Mesendoderm (in vitro differentiated cells): ENCODE results near the gene HNRNPF.
A peak's percentile ranks its signal among the peaks of the same experiment; 100 is the strongest.

Experiments
- DNase-seq: peaks from one replicate; pipeline ENCODE4 v3.0.0; 2013
- H2AK5ac ChIP-seq: 2 replicates; pipeline ENCODE4 v1.6.1; 2013; ENCODE audit warnings: low read length, inconsistent platforms
- H2BK120ac ChIP-seq: 2 replicates; pipeline ENCODE4 v1.6.1; 2013; ENCODE audit warnings: low read depth, mild to moderate bottlenecking, low read length, moderate library complexity, mixed read lengths
- H2BK15ac ChIP-seq: replicated peaks from 2 replicates; pipeline ENCODE4 v1.6.1; 2013; ENCODE audit warnings: low read depth, mild to moderate bottlenecking, moderate library complexity
- H2BK5ac ChIP-seq: 2 replicates; pipeline ENCODE4 v1.6.1; 2013; ENCODE audit warnings: low read length, inconsistent platforms
- H3K18ac ChIP-seq: 2 replicates; pipeline ENCODE4 v1.6.1; 2013; ENCODE audit warnings: mild to moderate bottlenecking, low read length, mixed read lengths
- H3K23ac ChIP-seq: one replicate; pipeline ENCODE4 v1.6.1; 2013; ENCODE audit warnings: low read length
- H3K27ac ChIP-seq: 2 replicates; pipeline ENCODE4 v1.5.1; 2013; ENCODE audit warnings: low read depth, mild to moderate bottlenecking, inconsistent platforms, low read length, moderate library complexity
- H3K27me3 ChIP-seq: 2 replicates; pipeline ENCODE4 v1.6.1; 2013; ENCODE audit warnings: low read length, control low read depth, mild to moderate bottlenecking, inconsistent platforms; ENCODE audit not compliant: insufficient read depth, poor library complexity
- H3K36me3 ChIP-seq: 2 replicates; pipeline ENCODE4 v1.6.1; 2013; ENCODE audit warnings: low read length, inconsistent platforms; ENCODE audit not compliant: control insufficient read depth, insufficient read depth
- H3K4ac ChIP-seq: one replicate; pipeline ENCODE4 v1.6.1; 2013; ENCODE audit warnings: low read depth, mild to moderate bottlenecking, low read length, moderate library complexity
- H3K4me1 ChIP-seq: 2 replicates; pipeline ENCODE4 v1.6.1; 2013; ENCODE audit warnings: low read depth, low read length, inconsistent platforms; ENCODE audit not compliant: control insufficient read depth
- H3K4me2 ChIP-seq: 2 replicates; pipeline ENCODE4 v1.6.1; 2013; ENCODE audit warnings: low read length
- H3K4me3 ChIP-seq: 2 replicates; pipeline ENCODE4 v1.5.1; 2013; ENCODE audit warnings: mild to moderate bottlenecking, low read length
- H3K56ac ChIP-seq: one replicate; pipeline ENCODE4 v1.6.1; 2013; ENCODE audit warnings: low read length
- H3K79me1 ChIP-seq: 2 replicates; pipeline ENCODE4 v1.6.1; 2013; ENCODE audit warnings: low read length, inconsistent platforms
- H3K79me2 ChIP-seq: 2 replicates; pipeline ENCODE4 v1.6.1; 2013; ENCODE audit warnings: mild to moderate bottlenecking, low read length; ENCODE audit not compliant: control insufficient read depth, insufficient read depth
- H3K9ac ChIP-seq: 2 replicates; pipeline ENCODE4 v1.6.1; 2013; ENCODE audit warnings: low read length, inconsistent platforms
- H4K5ac ChIP-seq: one replicate; pipeline ENCODE4 v1.6.1; 2013; ENCODE audit warnings: low read length
- H4K8ac ChIP-seq: one replicate; pipeline ENCODE4 v1.6.1; 2013; ENCODE audit warnings: low read depth, mild to moderate bottlenecking, control low read depth, low read length, moderate library complexity
- WGBS: extraction: QIAGEN DNeasy Blood & Tissue Kit; methylation state at CpG from one replicate; pipeline ENCODE4 v1.1.7; 2013; ENCODE audit warnings: low lambda C conversion rate, missing lambda C conversion rate; ENCODE audit not compliant: insufficient coverage; ENCODE audit errors: extremely low coverage; 5-methylcytosine and 5-hydroxymethylcytosine counted together

Gene HNRNPF

GRCh38 chr10:43409385-43410109 is 561 bp upstream of the HNRNPF start:
- Histone ChIP-seq H2BK120ac (no peak overlapping the region), H3K4me2 (peak overlapping the region; percentile 24), H3K4me3 (peak overlapping the region; percentile 29), H3K56ac (peak overlapping the region; percentile 91), H3K18ac (peak overlapping the region; percentile 62), H3K27me3 (no peaks in the 10 kb centered on the region), H4K5ac (no peak overlapping the region), H3K4ac (peak overlapping the region; percentile 41), H3K4me1 (peaks cover 2% of the 10 kb centered on the region), H2AK5ac (no peak overlapping the region), H3K36me3 (no peaks in the 10 kb centered on the region), H3K79me2 (peaks cover 39% of the 10 kb centered on the region), H3K23ac (no peak overlapping the region), H3K79me1 (no peaks in the 10 kb centered on the region), H4K8ac (no peak overlapping the region), H3K27ac (peak overlapping the region; percentile 10), H2BK15ac (no peak overlapping the region), H2BK5ac (peak overlapping the region; percentile 73), H3K9ac (peak overlapping the region; percentile 86)
- WGBS = no CpG with 5 or more reads among the region's 46 CpGs
- no peak for DNase-seq

DNA sequence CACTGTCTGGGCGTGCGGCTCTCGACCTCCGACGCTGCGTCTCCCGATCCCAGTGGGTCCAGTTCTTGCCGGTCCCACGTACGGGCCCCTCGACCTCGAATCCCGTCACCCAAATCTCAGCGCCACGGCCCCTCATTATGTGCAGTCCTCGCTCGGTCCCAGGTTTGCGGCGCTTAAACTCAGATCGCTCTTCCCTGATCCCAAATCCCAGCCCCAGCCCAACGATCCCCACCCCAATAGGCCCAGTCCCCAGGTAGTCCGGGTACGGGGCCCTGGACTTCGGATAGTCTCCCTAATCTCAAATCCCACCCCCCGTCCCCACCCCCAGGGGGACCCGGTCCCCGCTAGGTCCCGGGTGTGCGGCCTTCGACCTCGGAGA is 666 bp downstream of the HNRNPF start:
- H2BK15ac ChIP-seq = no peak overlapping the region
- no peak for DNase-seq
- peak overlapping the region; percentile 91 for H3K9ac ChIP-seq
- H3K27me3 ChIP-seq = no peaks in the 10 kb centered on the region
- no peak overlapping the region for H3K18ac ChIP-seq
- H3K79me2 ChIP-seq = peaks cover 51% of the 10 kb centered on the region
- H3K4me2 ChIP-seq = peak overlapping the region; percentile 59
- H3K4me3 ChIP-seq = peak overlapping the region; percentile 83
- H2AK5ac ChIP-seq = no peak overlapping the region
- H3K4ac ChIP-seq = peak overlapping the region; percentile 50
- no peak overlapping the region for H2BK5ac ChIP-seq
- H3K36me3 ChIP-seq = no peaks in the 10 kb centered on the region
- no peak overlapping the region for H4K8ac ChIP-seq
- no peak overlapping the region for H3K23ac ChIP-seq
- H3K27ac ChIP-seq = peak overlapping the region; percentile 18
- H4K5ac ChIP-seq = no peak overlapping the region
- peak overlapping the region; percentile 94 for H3K56ac ChIP-seq
- no peaks in the 10 kb centered on the region for H3K79me1 ChIP-seq
- WGBS = no CpG with 5 or more reads among the region's 31 CpGs
- peaks cover 2% of the 10 kb centered on the region for H3K4me1 ChIP-seq
- H2BK120ac ChIP-seq = no peak overlapping the region

GRCh38 chr10:43407576-43408330 is 1.2 kb downstream of the HNRNPF start:
- Histone ChIP-seq H3K23ac (peak overlapping the region; percentile 81), H3K4me2 (peak overlapping the region; percentile 59), H3K36me3 (no peaks in the 10 kb centered on the region), H3K18ac (peak overlapping the region; percentile 100), H4K8ac (peak overlapping the region; percentile 90), H3K27me3 (no peaks in the 10 kb centered on the region), H3K79me2 (peaks cover 56% of the 10 kb centered on the region), H3K79me1 (no peaks in the 10 kb centered on the region), H3K4ac (peak overlapping the region; percentile 98), H3K4me3 (peak overlapping the region; percentile 83), H3K4me1 (peaks cover 2% of the 10 kb centered on the region), H2BK120ac (peak overlapping the region; percentile 92), H2BK15ac (no peak overlapping the region), H3K27ac (peak overlapping the region; percentile 87), H2BK5ac (peak overlapping the region; percentile 35), H4K5ac (no peak overlapping the region), H3K56ac (peak overlapping the region; percentile 94), H3K9ac (peak overlapping the region; percentile 91), H2AK5ac (no peak overlapping the region)
- no CpG with 5 or more reads among the region's 56 CpGs for WGBS
- peak; percentile 91 for DNase-seq

- DNase-seq = peak; percentile 46
- H3K4ac ChIP-seq = peak overlapping the region; percentile 98
- H3K27me3 ChIP-seq = no peaks in the 10 kb centered on the region
- peak overlapping the region; percentile 59 for H3K4me2 ChIP-seq
- peak overlapping the region; percentile 90 for H4K8ac ChIP-seq
- WGBS = no CpG with 5 or more reads among the region's 59 CpGs
- H3K27ac ChIP-seq = peak overlapping the region; percentile 87
- peaks cover 61% of the 10 kb centered on the region for H3K79me2 ChIP-seq
- no peaks in the 10 kb centered on the region for H3K36me3 ChIP-seq
- H4K5ac ChIP-seq = no peak overlapping the region
- H2BK120ac ChIP-seq = peak overlapping the region; percentile 92
- no peaks in the 10 kb centered on the region for H3K79me1 ChIP-seq
- peaks cover 2% of the 10 kb centered on the region for H3K4me1 ChIP-seq
- H3K18ac ChIP-seq = peak overlapping the region; percentile 100
- H3K9ac ChIP-seq = peak overlapping the region; percentile 91
- peak overlapping the region; percentile 35 for H2BK5ac ChIP-seq
- H3K23ac ChIP-seq = peak overlapping the region; percentile 81
- no peak overlapping the region for H2AK5ac ChIP-seq
- peak overlapping the region; percentile 94 for H3K56ac ChIP-seq
- H2BK15ac ChIP-seq = no peak overlapping the region
- H3K4me3 ChIP-seq = peak overlapping the region; percentile 83
These were observed 1.8 kb downstream of the HNRNPF start for GRCh38 chr10:43407148-43407575.

DNA sequence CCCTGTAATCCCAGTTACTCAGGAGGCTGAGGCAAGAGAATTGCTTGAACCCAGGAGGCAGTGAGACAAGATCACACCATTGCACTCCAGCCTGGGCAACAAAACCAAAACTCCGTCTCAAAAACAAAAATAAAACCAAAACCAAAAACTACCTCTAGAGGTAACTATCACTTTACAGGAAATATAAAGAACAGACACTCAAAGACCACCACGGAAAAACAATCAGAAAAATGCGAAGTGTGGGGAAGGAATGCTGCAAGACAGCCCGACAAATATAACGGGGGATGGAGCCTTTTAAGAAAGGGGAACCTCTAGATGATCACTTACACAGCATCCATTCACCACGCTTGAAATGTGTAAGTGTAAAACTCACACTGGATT is 4.3 kb downstream of the HNRNPF start:
- peaks cover 84% of the 10 kb centered on the region for H3K79me2 ChIP-seq
- no peak overlapping the region for H3K4ac ChIP-seq
- no peak overlapping the region for H3K27ac ChIP-seq
- no peak overlapping the region for H2BK120ac ChIP-seq
- H2AK5ac ChIP-seq = no peak overlapping the region
- H3K36me3 ChIP-seq = no peaks in the 10 kb centered on the region
- no peak overlapping the region for H2BK15ac ChIP-seq
- no peak overlapping the region for H3K4me2 ChIP-seq
- no peak overlapping the region for H3K56ac ChIP-seq
- H3K23ac ChIP-seq = no peak overlapping the region
- no CpG with 5 or more reads among the region's 6 CpGs for whole genome bisulfite sequencing
- no peak overlapping the region for H4K8ac ChIP-seq
- DNase-seq = no peak
- H3K79me1 ChIP-seq = no peaks in the 10 kb centered on the region
- H3K4me1 ChIP-seq = peaks cover 2% of the 10 kb centered on the region
- peak overlapping the region; percentile 12 for H3K9ac ChIP-seq
- H3K18ac ChIP-seq = peak overlapping the region; percentile 16
- H3K27me3 ChIP-seq = no peaks in the 10 kb centered on the region
- H4K5ac ChIP-seq = no peak overlapping the region
- no peak overlapping the region for H3K4me3 ChIP-seq
- H2BK5ac ChIP-seq = no peak overlapping the region
